A549 (cell line): Measurements from ENCODE around the gene CFAP65. TPM values are rescaled to one million over a fixed set of nuclear protein-coding genes. Genes with fewer than 3 reads are reported as not detected.

Experiments
- ATAC-seq, 2 experiments: fragments of 200-7000 bp in 1 of 2; fragments of >200 bp in 1 of 2; cut with Nextera tagmentation in 1 of 2; cut with Tn5 transposase in 1 of 2; 3 replicates each; pipeline versions ENCODE4 v1.8.0 to v1.9.1; 2018 to 2020; ENCODE audit warnings: mild to moderate bottlenecking in 1 of 2, moderate library complexity in 1 of 2
- CTCF ChIA-PET: fragments of 300-600 bp; sonication (Branson Sonifier 250); formaldehyde crosslinking; extraction: SDS; loops from one replicate; lab custom pipeline; 2021; ENCODE audit warnings: antibody characterized with exemption, inconsistent platforms; lab: Yijun Ruan, JAX
- POLR2A ChIA-PET: fragments of 350-600 bp; formaldehyde crosslinking; extraction: SDS; loops from one replicate; lab custom pipeline; 2021; ENCODE audit warnings: antibody characterized with exemption, inconsistent platforms; lab: Yijun Ruan, JAX
- DNase-seq, 2 experiments: peaks; one replicate each; pipeline versions ENCODE4 v3.0.0 to v3.0.0-alpha.2; 2011 to 2016; ENCODE audit warnings: low read depth in 1 of 2, low spot score in 1 of 2
- FAIRE-seq: peaks from 2 replicates; lab custom pipeline; 2011; peaks lifted over from hg19 to GRCh38; lab: Jason Lieb, UNC
- H3K27ac ChIP-seq, 2 experiments: fragments of >200 bp; sonication (Bioruptor Twin); formaldehyde crosslinking; 3 replicates each; pipeline ENCODE4 v1.5.1; 2016 to 2017
- H3K4me1 ChIP-seq: fragments of >200 bp; sonication (Bioruptor Twin); formaldehyde crosslinking; 3 replicates; pipeline ENCODE4 v1.6.1; 2016
- H3K4me2 ChIP-seq: fragments of >200 bp; sonication (Bioruptor Twin); formaldehyde crosslinking; 3 replicates; pipeline ENCODE4 v1.6.1; 2016
- H3K4me3 ChIP-seq: fragments of >200 bp; sonication (Bioruptor Twin); formaldehyde crosslinking; 3 replicates; pipeline ENCODE4 v1.5.1; 2016
- H3K9me3 ChIP-seq: fragments of >200 bp; sonication (Bioruptor Twin); formaldehyde crosslinking; 3 replicates; pipeline ENCODE4 v1.6.1; 2016
- CBX2 ChIP-seq: fragments of 200-600 bp; sonication (generic); IDR thresholded peaks from 2 replicates; pipeline ENCODE4 v1.6.1; 2016; ENCODE audit warnings: low read depth, mild to moderate bottlenecking, borderline replicate concordance
- HDAC2 ChIP-seq: fragments of 200-600 bp; sonication (generic); IDR thresholded peaks from 2 replicates; pipeline ENCODE4 v1.6.1; 2016
- HEYL ChIP-seq: fragments of 250-450 bp; sonication (Bioruptor Pico); IDR thresholded peaks from 2 replicates; pipeline ENCODE4 v1.8.0; 2021; ENCODE audit warnings: mild to moderate bottlenecking, moderate library complexity
- HOXB5 ChIP-seq: fragments of 250-450 bp; sonication (Bioruptor Pico); IDR thresholded peaks from 2 replicates; pipeline ENCODE4 v1.5.0; 2020; ENCODE audit warnings: mild to moderate bottlenecking, moderate library complexity
- MAZ ChIP-seq: fragments of 150-350 bp; IDR thresholded peaks from 2 replicates; pipeline ENCODE4 v1.6.1; 2014; ENCODE audit warnings: antibody characterized with exemption, low read depth, low read length, borderline replicate concordance
- MYC ChIP-seq: IDR thresholded peaks from 2 replicates; pipeline ENCODE4 v1.6.1; 2012; ENCODE audit warnings: mild to moderate bottlenecking, inconsistent platforms, low read length, improper control_type of control experiment, borderline replicate concordance
- PHF8 ChIP-seq: fragments of 200-600 bp; sonication (generic); IDR thresholded peaks from 2 replicates; pipeline ENCODE4 v1.6.1; 2016; ENCODE audit warnings: low read depth, mild to moderate bottlenecking, antibody characterized with exemption, moderate library complexity, borderline replicate concordance
- POLR2A ChIP-seq: IDR thresholded peaks from 2 replicates; pipeline ENCODE4 v1.6.1; 2012; ENCODE audit warnings: mild to moderate bottlenecking, low read length
- POLR2AphosphoS2 ChIP-seq: conservative IDR thresholded peaks from 2 replicates; pipeline ENCODE4 v1.6.1; 2012; ENCODE audit warnings: low read length, improper control_type of control experiment, inconsistent platforms
- RAD21 ChIP-seq, 2 experiments: fragments of >200 bp in 1 of 2; sonication (Bioruptor Twin) in 1 of 2; formaldehyde crosslinking in 1 of 2; IDR thresholded peaks in 1 of 2; conservative IDR thresholded peaks in 1 of 2; 2 replicates in 1 of 2; 3 replicates in 1 of 2; pipeline ENCODE4 v1.6.1; 2012 to 2018; ENCODE audit warnings: inconsistent platforms in 1 of 2
- SMC3 ChIP-seq: fragments of >200 bp; sonication (Bioruptor Twin); formaldehyde crosslinking; IDR thresholded peaks from 3 replicates; pipeline ENCODE4 v1.6.1; 2018; ENCODE audit warnings: inconsistent platforms
- TFCP2L1 ChIP-seq: fragments of 250-450 bp; sonication (Bioruptor Pico); IDR thresholded peaks from 2 replicates; pipeline ENCODE4 v1.5.0; 2021; ENCODE audit warnings: mild to moderate bottlenecking
- TP53 ChIP-seq: fragments of 250-450 bp; sonication (Bioruptor Pico); IDR thresholded peaks from 2 replicates; pipeline ENCODE4 v1.5.0; 2021; ENCODE audit warnings: mild to moderate bottlenecking, moderate library complexity
- ZSCAN20 ChIP-seq: fragments of 250-450 bp; sonication (Bioruptor Pico); IDR thresholded peaks from 2 replicates; pipeline ENCODE4 v1.8.0; 2022; ENCODE audit warnings: mild to moderate bottlenecking, moderate library complexity
- WGBS: methylation state at CpG from one replicate; pipeline ENCODE4 v1.1.6; 2017; ENCODE audit errors: missing lambda C conversion rate; 5-methylcytosine and 5-hydroxymethylcytosine counted together
- polyA plus RNA-seq, 4 experiments: library from polyadenylated mRNA; depleted of rRNA in 3 of 4; stranded (reverse); fragments of >200 nt; fragmentation: RNase III in 1 of 4; extraction: RNeasy Plus Mini Kit Qiagen cat#74134 plus additional on column Dnase treatment in 1 of 4; gene quantifications; 2 replicates in 3 of 4; 3 replicates in 1 of 4; pipeline ENCODE4 v1.2.3, GENCODE V29; 2011 to 2017
- TF ChIP-seq, protein P1 (sequence below): fragments of 250-450 bp; sonication (Bioruptor Pico); IDR thresholded peaks from 2 replicates; pipeline ENCODE4 v1.5.0; 2020; ENCODE audit warnings: low read depth, mild to moderate bottlenecking, moderate library complexity
- TF ChIP-seq, protein P2 (sequence below): fragments of >200 bp; sonication (Bioruptor Twin); formaldehyde crosslinking; IDR thresholded peaks from 3 replicates; pipeline ENCODE4 v1.5.1; 2016
- TF ChIP-seq, protein P3 (sequence below): fragments of 450-650 bp; IDR thresholded peaks from 2 replicates; pipeline ENCODE4 v1.6.1; 2014; ENCODE audit warnings: antibody characterized with exemption
- TF ChIP-seq, protein P4 (sequence below): fragments of >200 bp; sonication (Bioruptor Twin); formaldehyde crosslinking; IDR thresholded peaks from 3 replicates; pipeline ENCODE4 v1.6.1; 2016
- TF ChIP-seq, protein P5 (sequence below): IDR thresholded peaks from 2 replicates; pipeline ENCODE4 v1.6.1; 2012
- TF ChIP-seq, protein P6 (sequence below): IDR thresholded peaks from 2 replicates; pipeline ENCODE4 v1.6.1; 2012; ENCODE audit warnings: low read depth, borderline replicate concordance

CFAP65 gene
- polyA plus RNA-seq, 2 of the 4 experiments (the other 2 are of a cell fraction) = 0.12 to 0.14 TPM

DNA sequence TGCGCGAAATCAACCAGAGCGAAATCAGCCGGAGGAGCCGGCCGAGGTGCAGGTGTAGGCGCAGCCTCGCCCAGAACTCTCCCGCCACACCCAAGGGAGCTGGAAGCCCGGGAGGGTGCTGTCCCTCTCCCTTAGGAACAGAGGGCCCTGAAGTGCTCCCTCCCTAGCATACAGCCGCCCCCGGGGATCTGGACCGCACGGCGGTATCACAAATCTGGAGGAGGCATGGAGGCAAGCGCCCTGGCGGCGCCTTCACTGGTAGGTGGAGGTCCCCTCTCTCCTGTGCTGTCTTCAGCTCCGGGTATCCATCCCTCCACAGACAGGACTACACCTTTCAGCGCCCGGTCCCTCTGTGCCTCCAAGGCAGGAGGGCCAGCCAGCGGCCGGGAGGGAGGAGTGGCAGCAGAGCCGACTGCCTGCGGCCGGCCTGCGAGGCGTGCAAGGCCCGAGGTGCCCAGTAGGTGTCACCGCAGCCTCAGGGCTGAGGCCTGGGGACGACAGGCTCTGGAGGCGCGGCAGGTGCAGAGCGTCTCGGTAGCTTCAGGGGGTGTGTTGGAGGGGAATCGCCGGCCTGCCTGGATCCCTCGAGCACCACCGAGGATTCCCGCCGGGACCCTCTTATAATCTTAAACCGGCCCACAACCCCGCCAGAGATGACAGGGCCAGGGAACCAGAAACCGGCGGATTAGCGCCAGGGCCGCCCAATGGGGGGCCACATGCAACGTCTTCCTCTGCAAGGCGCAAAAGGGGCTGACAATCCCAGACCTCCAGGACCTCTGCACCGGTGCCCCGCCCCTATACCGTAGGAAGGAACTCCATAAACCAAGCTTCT lies 16.6 kb upstream of the CFAP65 start:
- FAIRE-seq = no peak
- Histone ChIP-seq H3K4me3 (peak overlapping the region; percentile 53; the same call in 2 of the 3 replicates), H3K27ac (no peak overlapping the region), H3K9me3 (no peaks in the 10 kb centered on the region), H3K4me1 (peaks cover 26% of the 10 kb centered on the region), H3K4me2 (peak overlapping the region; percentile 97)
- TF ChIP-seq RAD21 (conservative IDR thresholded peaks at IDR 0.05 in 1 of 2, IDR thresholded peaks at IDR 0.05 in 1 of 2) (peak; percentile 80 to 91), TFCP2L1 (CRISPR knock-in tag) (no peak), HOXB5 (no peak), TP53 (CRISPR knock-in tag) (no peak), ZSCAN20 (CRISPR knock-in tag) (no peak), POLR2A (no peak), SMC3 (peak; percentile 81)
- TF ChIP-seq, protein P1, sequence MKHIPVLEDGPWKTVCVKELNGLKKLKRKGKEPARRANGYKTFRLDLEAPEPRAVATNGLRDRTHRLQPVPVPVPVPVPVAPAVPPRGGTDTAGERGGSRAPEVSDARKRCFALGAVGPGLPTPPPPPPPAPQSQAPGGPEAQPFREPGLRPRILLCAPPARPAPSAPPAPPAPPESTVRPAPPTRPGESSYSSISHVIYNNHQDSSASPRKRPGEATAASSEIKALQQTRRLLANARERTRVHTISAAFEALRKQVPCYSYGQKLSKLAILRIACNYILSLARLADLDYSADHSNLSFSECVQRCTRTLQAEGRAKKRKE (CRISPR knock-in tag) = no peak
- TF ChIP-seq, protein P2, sequence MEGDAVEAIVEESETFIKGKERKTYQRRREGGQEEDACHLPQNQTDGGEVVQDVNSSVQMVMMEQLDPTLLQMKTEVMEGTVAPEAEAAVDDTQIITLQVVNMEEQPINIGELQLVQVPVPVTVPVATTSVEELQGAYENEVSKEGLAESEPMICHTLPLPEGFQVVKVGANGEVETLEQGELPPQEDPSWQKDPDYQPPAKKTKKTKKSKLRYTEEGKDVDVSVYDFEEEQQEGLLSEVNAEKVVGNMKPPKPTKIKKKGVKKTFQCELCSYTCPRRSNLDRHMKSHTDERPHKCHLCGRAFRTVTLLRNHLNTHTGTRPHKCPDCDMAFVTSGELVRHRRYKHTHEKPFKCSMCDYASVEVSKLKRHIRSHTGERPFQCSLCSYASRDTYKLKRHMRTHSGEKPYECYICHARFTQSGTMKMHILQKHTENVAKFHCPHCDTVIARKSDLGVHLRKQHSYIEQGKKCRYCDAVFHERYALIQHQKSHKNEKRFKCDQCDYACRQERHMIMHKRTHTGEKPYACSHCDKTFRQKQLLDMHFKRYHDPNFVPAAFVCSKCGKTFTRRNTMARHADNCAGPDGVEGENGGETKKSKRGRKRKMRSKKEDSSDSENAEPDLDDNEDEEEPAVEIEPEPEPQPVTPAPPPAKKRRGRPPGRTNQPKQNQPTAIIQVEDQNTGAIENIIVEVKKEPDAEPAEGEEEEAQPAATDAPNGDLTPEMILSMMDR = peak; percentile 80
- TF ChIP-seq, protein P3, sequence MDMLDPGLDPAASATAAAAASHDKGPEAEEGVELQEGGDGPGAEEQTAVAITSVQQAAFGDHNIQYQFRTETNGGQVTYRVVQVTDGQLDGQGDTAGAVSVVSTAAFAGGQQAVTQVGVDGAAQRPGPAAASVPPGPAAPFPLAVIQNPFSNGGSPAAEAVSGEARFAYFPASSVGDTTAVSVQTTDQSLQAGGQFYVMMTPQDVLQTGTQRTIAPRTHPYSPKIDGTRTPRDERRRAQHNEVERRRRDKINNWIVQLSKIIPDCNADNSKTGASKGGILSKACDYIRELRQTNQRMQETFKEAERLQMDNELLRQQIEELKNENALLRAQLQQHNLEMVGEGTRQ = no peak
- TF ChIP-seq, protein P4, sequence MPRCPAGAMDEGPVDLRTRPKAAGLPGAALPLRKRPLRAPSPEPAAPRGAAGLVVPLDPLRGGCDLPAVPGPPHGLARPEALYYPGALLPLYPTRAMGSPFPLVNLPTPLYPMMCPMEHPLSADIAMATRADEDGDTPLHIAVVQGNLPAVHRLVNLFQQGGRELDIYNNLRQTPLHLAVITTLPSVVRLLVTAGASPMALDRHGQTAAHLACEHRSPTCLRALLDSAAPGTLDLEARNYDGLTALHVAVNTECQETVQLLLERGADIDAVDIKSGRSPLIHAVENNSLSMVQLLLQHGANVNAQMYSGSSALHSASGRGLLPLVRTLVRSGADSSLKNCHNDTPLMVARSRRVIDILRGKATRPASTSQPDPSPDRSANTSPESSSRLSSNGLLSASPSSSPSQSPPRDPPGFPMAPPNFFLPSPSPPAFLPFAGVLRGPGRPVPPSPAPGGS = no peak
- peak in 1 of 2 experiments; percentile 60 for DNase-seq
- WGBS = 48% methylated on average over 23 of the region's 52 CpGs
- ChIA-PET POLR2A (interaction anchor here (1.0 kb wide), 1 partner anchor 148 kb away, joined by 3 read pairs; no protein-coding TSS in a partner anchor), CTCF (interaction anchor here (0.6 to 12.2 kb wide), 60 partner anchors 12 to 762 kb away, joined by 3 to 332 read pairs (median 5); partner anchors contain the start of genes CFAP65, CNPPD1, CRYBA2 and DNPEP)
- peak; percentile 72 to 86 for ATAC-seq

DNA sequence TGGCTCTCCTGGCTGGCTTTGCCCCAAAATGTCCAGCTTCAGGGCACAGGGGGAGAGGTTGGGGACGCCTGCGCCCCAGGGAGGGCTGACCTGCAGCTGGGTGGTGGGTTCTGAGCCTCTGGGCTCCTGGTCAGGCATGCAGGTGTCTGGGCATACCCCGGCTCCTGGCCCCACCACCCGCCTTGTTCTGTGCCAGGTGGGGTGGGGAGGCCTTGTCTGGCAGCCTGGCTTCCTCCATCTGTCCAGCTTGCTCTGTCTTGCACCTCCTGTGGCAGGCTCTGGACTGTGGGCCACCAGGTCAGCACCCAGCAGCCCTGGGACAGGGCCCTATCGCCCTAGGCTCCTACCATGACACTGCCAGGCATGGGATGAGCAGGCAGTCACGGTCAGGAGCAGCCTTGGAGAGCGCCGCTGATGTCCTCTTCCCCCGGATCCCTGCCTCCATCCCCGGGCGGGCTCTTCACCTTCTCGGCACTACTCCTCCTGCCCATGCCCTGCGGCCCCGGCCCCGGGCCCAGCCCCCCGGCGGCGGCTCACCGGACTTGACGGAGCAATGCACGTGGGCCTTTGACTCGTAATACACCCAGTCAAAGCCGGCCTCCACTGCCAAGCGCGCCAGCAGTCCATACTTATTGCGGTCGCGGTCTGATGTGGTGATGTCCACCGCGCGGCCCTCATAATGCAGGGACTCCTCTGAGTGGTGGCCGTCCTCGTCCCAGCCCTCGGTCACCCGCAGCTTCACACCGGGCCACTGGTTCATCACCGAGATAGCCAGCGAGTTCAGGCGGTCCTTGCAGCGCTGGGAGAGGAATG lies 15.8 kb upstream of the CFAP65 start:
- DNase-seq = no peak
- H3K27ac ChIP-seq = no peak overlapping the region
- 69% methylated on average over 30 of the region's 40 CpGs for WGBS
- CTCF ChIA-PET = interaction anchor here (0.6 to 12.2 kb wide), 43 partner anchors 11 to 762 kb away, joined by 3 to 332 read pairs (median 7); partner anchors contain the start of genes CNPPD1, CRYBA2, DNPEP and NHEJ1
- no peak overlapping the region for H3K4me2 ChIP-seq
- no peaks in the 10 kb centered on the region for H3K9me3 ChIP-seq
- peaks cover 26% of the 10 kb centered on the region for H3K4me1 ChIP-seq
- ATAC-seq = no peak
- POLR2A ChIA-PET = no interaction called here
- TF ChIP-seq PHF8 (no peak), HEYL (no peak), HDAC2 (no peak), CBX2 (no peak), MAZ (no peak), HOXB5 (no peak), MYC (no peak), POLR2AphosphoS2 (no peak)
- TF ChIP-seq, protein P5, sequence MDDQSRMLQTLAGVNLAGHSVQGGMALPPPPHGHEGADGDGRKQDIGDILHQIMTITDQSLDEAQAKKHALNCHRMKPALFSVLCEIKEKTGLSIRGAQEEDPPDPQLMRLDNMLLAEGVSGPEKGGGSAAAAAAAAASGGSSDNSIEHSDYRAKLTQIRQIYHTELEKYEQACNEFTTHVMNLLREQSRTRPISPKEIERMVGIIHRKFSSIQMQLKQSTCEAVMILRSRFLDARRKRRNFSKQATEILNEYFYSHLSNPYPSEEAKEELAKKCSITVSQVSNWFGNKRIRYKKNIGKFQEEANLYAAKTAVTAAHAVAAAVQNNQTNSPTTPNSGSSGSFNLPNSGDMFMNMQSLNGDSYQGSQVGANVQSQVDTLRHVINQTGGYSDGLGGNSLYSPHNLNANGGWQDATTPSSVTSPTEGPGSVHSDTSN = no peak
- TF ChIP-seq, protein P6, sequence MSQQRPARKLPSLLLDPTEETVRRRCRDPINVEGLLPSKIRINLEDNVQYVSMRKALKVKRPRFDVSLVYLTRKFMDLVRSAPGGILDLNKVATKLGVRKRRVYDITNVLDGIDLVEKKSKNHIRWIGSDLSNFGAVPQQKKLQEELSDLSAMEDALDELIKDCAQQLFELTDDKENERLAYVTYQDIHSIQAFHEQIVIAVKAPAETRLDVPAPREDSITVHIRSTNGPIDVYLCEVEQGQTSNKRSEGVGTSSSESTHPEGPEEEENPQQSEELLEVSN = no peak
- FAIRE-seq = no peak
- no peak overlapping the region for H3K4me3 ChIP-seq
